NCI-H446 treated with DMSO at 0.1 percent for 48 hours (cell line): ENCODE results near the gene TMEM190.
"Not testable (repeated sequence)": the region's sequence is repeated elsewhere in the genome, so short reads cannot be mapped to it uniquely, and the experiment has no call there.

Source experiments
- DNase-seq: peaks from one replicate; lab custom pipeline; 2025; lab: John Stamatoyannopoulos, UW

TMEM190 gene

DNA sequence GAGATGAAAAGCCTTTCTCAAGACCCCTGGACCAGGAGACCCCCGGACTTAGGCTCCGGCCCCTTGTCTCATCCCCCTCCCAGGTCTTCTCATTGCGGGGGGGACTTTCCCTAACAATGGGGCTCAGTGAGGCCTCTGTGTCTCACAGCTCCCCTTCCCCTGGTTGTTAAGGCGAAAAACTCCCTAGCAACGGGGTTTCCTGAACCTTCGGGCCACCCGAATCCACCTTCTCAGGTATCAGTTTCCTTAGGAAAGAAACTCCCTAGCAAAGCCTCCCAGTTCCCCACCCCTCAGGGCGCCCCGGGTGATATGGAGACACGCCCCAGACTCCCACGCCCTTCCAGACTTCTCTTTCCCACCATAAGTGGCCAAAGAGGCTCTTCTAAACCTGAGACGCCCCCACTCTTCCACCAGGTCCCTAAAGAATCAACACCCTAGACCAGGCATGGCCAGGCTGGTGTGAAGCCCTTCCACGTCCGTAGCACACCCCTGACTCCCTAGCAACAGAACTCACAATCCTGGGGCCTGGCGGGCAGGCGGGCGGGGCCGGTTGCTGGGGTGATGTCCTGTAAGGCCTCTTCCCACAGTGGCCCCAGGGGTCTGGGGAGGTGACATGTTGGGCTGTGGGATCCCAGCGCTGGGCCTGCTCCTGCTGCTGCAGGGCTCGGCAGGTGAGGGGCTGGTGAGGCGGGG lies at the start of gene TMEM190:
TSS of gene TMEM190 (plus strand) at position 586 of the 693 bp plus-strand sequence. CDS start at position 614, 28 bp downstream.
- no peak for DNase-seq

GRCh38 chr19:55328774-55329318 lies 47.8 kb upstream of the TMEM190 start:
- DNase-seq: peak; percentile 22

DNA sequence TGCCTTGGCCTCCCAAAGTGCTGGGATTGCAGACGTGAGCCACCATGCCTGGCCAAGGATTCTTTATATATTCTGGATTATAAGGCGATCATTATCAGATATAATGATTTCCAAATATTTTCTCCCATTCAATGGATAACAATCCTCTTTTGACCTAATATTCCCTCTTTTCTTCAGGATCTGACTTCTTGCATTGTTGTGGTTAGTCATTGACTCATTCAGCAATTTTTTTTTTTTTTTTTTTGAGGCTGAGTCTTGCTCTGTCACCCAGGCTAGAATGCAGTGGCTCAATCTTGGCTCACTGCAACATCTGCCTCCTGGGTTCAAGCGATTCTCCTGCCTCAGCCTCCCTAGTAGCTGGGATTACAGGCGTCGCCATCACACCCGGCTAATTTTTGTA lies 46.8 kb upstream of the TMEM190 start:
- DNase-seq: not testable (repeated sequence)

- no peak for DNase-seq
Observed at GRCh38 chr19:55333870-55334269, 42.8 kb upstream of the TMEM190 start.

DNA sequence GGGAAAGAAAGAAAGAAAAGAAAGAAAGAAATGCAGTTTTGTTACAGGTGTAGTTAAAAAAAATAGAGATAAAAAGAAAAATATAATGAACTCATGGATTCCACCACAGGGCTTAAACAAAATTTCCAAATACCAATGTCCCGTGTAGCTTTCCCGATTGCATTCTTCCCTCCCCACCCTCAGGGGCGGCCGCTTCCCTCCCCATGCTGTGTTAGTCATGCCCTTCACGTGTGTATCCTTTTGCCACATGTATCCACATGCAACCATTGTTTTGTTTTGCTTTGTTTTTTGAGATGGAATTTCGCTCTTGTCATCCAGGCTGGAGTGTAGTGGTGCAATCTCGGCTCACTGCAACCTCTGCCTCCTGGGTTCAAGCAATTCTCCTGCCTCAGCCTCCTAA lies 40.5 kb upstream of the TMEM190 start:
- DNase-seq: no peak

- peak; percentile 100 for DNase-seq
Observed at GRCh38 chr19:55339105-55339888, 37.3 kb upstream of the TMEM190 start, which contains the start of gene KMT5C. Gene KMT5C, plus strand, starts transcription at chr19:55339876. Its CDS starts 2,061 bp downstream, at chr19:55341937.

GRCh38 chr19:55339889-55340783 lies 36.5 kb upstream of the TMEM190 start:
- no peak for DNase-seq

DNA sequence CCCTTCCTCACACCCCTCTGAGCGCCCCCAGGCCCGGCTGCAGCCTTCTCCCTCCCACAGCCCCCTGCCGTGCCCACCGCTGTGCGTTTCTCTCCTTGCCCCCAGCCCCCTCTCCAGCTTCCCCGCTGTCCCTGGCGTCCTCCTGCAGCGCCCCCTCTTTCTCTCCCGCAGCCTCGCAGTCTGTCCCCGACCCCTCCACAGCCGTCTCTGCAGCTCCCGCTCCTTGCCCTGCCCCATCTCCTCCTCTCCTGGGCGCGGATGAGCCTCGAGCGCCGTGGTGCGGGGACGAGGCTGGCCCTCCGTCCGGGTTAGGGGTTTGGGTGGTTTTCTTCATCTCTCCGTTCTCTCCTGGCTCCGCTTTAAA lies 35.9 kb upstream of the TMEM190 start:
- no peak for DNase-seq

DNA sequence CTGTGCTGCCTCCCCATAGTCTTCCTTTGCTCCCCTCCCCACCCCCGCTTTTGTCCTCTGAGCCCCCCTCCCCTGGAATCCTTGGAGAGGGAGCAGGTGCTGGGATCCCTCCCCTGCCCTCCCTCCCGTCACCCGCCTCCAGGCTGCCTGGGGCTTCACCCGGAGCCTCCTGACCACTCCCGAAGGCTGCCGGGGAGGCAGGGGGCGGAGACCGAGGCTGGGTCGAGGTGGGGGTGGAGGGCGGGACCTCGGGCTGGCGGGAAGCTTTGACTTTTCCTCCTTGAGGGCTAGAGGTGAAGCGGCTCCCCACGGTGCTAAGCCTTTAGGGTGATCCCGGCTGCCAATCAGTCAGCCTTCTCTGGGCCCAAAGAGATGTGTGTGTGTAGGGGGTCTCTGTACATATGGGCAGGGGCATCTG lies 35.4 kb upstream of the TMEM190 start:
- DNase-seq: peak; percentile 5

GRCh38 chr19:55341595-55342531 lies 34.8 kb upstream of the TMEM190 start:
- no peak for DNase-seq

GRCh38 chr19:55344444-55344843 lies 32.2 kb upstream of the TMEM190 start:
- DNase-seq: peak; percentile 12

- no peak for DNase-seq
Observed at GRCh38 chr19:55345101-55345817, 31.4 kb upstream of the TMEM190 start.

- no peak for DNase-seq
Observed at GRCh38 chr19:55345818-55346724, 30.6 kb upstream of the TMEM190 start.

DNA sequence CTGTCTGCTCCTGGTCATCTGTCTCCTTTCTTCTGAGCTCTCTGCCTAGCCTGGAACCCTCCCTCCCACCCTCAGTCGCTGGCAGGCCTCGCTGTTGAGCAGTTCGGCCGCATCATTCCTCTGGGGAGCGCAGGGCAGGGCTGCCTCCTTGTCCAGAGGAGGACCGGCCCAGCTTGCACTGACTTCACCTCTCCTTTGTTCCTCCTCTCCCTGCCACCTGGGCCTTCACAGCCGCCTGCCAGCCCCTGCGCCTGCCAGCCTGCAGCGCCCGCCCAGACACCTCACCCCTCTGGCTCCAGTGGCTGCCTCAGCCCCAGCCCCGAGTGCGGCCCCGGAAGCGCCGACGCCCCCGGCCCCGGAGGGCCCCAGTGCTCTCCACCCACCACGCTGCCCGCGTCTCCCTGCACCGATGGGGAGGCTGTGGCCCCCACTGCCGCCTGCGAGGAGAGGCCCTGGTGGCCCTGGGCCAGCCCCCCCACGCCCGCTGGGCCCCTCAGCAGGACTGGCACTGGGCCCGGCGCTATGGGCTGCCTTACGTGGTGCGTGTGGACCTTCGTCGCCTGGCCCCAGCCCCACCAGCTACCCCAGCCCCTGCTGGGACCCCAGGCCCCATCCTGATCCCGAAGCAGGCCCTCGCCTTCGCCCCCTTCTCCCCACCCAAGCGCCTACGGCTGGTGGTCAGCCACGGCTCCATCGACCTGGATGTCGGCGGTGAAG lies 29.7 kb upstream of the TMEM190 start:
- DNase-seq: no peak

DNA sequence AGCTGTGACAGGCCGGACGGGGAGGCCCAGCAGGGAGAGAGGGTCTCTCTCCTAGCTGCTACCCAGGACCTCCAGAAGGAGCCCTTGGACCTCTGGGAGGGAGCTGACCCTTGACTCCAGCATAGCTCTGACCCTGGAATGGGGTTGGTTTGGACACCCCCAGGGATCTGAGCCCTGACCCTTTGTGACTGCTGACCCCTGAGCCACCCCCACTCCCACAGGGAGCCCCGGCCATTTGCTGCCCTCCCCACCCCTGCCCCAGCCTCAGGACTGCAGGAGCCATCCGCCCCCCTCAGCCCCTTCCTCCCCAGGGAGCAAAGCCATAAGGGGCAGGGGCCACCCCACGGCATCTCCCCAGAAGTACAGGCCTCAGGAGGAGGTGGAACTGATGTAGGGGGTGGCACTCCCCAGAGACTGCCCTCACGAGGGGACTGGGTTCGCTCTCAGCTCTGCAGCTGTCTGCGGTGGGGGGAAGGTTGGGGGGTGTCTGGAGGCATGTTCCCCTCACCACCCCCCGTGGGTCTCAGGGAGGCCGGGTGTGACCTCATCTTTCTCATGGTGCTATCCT lies 29.1 kb upstream of the TMEM190 start:
- no peak for DNase-seq

GRCh38 chr19:55348317-55349034 lies 28.1 kb upstream of the TMEM190 start:
- DNase-seq: no peak

GRCh38 chr19:55350620-55351315 lies 25.9 kb upstream of the TMEM190 start:
- no peak for DNase-seq
